Measurements from ENCODE around the gene CES4A.

The CES4A gene

DNA sequence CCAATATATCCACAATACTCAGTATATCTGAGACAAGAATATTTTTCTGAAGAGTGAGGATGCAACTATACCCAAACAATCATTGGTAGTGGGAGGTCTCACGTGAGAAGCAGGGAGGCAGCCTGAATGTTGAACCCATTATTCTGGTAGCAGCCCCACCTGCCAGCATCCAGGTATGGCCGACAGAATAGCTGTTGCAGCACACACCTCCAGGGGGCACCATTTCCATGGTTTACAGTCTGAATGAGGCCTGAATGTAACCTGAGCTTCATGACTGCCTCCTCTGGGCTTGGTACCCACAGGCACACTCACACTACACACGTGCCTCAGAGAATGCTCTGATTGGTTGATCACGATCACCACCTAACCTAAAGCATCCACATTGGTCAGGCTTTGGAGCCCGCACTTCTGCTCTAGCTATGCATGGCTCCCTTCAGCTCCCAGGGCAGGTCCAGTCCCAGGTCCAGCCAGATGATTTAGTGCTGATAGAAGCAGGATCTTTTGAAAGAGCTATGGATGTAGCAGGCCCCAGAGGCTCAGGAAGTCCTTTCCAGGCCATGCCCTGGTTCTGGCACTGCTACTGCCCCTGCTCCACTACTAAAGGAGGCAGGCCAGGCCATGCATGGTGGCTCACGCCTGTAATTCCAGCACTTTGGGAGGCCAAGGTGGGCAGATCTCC, 29.6 kb downstream of the CES4A start:
- DNase-seq (ENCODE audit: extremely low read depth in 1 of 2, low read depth in 1 of 2), result peak; percentile 59 to 85

DNA sequence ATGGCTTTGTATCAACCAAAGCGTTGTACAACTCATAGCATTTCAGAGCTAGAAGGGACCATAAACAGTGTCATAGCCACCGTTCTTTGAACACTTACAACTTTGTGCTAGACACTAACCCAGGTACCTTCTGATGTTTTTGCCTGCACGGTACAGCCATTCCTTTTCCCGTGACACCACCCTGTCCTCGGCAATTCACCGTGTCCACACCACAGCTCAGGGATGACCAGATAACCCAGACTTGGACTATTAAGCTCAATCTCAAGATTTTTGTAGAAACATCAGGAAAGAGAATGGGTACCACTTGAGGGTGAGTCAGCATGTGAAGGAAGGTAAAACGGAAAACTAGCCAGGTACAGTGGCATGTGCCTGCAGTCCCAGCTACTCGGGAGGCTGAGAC, 30.8 kb downstream of the CES4A start:
- DNase-seq (ENCODE audit: extremely low read depth in 1 of 2, low read depth in 1 of 2), result no peak

DNA sequence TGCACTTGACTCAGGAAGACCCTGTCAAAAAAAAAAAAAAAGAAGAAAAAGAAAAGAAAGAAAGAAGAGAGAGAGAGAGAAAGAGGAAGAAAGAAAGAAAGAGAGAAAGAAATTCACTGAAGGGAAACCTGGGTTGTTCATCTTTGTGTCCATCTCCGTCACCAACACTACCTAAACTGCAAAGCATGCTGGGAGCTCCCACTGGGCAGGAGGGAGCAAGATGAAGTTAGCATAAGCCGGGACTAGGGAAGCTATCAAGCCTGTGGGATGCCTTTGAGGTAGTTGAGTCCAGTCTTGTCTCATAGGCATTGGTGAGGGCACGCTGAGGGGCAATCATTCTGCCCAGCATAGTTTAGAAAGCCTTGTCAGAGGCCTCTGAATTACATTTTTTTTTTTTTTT, 32.9 kb downstream of the CES4A start:
- DNase-seq (ENCODE audit: extremely low read depth in 1 of 2, low read depth in 1 of 2), result no peak

DNA sequence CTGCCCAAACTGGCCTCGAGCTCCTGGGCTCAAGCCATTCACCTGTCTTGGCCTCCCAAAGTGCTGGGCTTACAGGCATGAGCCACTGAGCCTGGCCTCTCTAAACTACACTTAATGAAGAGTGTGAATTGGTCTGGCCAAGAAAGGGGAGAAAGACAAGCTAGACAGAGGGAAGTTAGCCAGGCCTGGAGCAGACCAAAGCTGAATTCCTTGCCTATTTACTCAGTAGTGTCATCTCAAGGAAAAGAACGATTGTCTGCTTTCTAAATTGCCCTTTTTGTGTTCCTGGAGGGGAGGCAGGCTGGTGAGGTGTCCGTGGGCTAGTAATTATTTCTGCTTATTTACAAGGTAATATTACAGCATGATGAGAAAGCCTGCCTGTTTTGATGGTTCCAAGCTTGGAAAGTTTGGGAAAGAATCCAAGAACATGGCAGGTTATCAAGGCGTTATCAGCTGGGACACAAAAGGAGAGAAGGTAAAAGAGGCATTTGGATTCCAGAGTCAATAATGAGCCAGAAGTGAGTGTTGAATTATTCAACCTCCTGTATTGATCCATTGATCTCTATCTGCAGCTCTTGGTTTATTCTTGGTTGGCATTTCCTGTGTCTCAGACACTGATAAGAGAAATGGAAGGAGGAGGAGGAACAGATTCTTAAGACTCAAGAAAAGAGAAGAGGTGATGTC, 34.3 kb downstream of the CES4A start:
- DNase-seq (ENCODE audit: extremely low read depth in 1 of 2, low read depth in 1 of 2), result no peak

DNA sequence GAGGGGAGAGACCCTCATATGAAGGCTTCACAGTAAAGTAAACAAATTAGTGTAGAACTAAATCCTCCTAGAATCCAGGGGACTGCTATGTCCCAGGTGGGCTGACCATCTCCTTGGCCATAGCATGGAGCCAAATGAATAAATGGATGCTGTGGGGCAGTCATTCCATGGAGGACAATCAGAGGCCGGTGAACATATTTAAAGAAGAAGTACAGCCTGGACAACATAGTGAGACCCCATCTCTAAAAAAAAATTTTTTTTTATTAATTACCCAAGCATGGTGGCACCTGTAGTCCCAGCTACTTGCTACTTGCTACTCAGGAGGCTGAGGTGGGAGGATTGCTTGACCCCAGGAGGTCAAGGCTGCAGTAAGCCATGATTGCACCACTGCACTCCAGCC, 35.3 kb downstream of the CES4A start:
- no peak for DNase-seq (ENCODE audit: extremely low read depth in 1 of 2, low read depth in 1 of 2)

DNA sequence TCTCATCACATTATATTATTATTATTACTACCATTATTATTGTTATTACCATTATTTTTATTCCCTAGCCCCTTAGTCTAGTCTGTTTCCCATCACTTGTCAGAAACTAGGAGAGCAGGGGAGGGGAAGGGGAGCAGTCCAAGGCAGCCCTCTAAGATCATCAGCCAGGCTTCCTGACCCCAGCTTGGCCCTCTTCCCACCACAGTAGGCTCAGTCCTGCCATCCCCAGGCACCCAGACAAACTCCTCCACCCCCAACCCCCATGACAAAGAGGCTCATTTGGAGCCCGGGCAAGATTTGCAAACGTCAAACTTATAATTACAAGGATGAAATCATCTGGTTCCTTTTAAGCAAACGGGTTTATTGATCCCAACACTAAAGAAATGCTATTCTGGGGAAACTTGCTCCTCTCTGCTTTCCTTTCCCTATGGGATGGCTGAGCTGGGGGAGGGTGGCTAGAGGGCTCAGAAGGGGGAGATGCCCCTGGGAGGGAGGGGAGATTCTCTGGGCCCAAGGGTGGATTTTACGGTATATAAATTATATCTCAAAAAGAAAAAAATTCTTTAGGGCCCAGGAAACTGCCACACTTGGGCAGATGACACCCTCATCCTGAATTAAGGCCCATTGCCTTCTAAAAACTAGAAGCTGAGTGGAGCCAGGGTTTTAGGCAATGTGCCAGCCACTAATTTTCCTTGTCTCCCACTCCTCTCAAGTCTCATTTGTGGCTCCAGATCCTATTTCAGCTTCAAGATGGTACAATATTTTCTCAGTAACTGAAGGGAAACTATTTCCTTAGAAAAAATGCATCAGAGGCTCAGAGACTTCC, 36.2 kb downstream of the CES4A start:
- DNase-seq (ENCODE audit: extremely low read depth in 1 of 2, low read depth in 1 of 2), result no peak

DNA sequence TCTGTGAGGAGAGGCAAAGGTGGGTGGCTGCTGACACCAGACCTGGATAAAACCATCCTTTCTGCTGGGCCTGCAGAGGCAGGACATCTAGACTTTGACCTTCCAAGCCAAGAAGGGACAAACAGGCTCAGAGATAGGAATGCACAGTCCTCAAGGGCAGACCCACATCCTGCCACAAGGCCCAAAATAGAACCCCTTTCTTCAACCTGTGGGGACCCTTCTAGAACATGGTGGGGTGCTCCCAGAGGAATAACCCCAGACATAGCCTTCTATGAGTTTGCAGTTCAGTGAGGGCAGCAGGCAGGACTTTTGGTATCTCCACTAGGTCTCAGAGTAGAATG, 36.8 kb downstream of the CES4A start:
- DNase-seq (ENCODE audit: extremely low read depth in 1 of 2, low read depth in 1 of 2), result no peak

DNA sequence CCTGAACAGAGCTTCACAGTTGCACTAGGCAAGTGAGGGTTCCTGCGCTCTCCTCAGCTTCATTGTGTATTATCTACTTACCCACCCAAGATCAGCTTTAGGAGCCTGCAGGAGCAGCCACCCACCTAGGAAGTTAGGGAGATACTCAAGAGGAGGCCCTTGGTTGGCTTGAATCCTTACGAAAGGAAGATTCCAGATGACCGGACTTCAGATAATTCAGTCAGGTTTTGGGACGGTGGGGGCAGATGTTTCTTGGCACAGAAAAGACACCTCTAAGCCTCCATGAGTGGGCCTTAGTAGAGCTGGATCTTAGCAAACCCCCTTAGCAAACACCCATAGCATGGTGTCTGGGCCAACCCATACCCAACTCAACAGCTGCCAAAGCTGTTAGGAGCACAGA, 38.2 kb downstream of the CES4A start:
- DNase-seq (ENCODE audit: extremely low read depth in 1 of 2, low read depth in 1 of 2), result no peak

DNA sequence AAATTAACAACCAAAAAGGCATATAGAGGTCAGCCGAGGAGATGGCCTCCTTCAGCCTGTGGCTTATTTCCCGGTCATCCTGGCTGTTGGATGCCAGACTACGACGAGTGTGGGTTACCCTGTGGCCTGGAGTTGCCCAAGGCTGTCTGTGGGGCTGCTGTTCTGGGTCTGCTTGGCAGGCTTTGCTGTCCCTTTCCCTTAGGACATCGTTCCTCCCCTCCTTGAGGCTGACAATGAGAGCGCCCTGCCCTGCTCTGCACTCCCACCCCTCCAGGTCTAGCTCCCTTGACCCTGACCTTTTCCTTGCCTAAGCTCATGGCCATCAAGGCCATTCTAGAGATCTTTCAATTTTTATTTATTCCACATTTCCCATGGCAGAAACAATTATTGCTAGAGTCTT, 38.7 kb downstream of the CES4A start:
- no peak for DNase-seq (ENCODE audit: extremely low read depth in 1 of 2, low read depth in 1 of 2)

DNA sequence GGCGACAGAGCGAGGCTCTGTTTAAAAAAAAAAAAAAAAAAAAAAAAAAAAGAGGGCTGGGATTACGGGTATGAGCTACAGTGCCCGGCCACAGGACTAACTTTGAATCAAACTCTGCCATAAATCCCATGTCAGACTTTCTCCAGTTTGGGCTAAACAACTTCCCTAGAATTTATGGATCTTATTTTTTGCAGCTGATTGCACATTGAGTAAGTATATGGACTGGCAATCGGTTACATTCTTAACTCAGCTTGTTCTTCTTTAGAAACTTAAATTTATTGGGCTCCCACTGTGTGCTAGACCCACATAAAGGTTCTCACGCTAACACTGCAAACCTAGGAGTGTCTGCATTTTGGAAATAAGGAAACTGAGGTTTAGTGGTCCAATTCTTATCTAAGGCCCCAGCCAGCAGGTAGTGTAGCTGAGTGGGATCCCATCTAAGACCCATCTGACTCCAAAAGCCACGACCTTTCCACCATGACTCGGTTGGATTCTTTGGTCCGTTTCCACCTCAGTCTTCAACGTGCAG, 39.8 kb downstream of the CES4A start:
- DNase-seq (ENCODE audit: extremely low read depth in 1 of 2, low read depth in 1 of 2), result no peak

DNA sequence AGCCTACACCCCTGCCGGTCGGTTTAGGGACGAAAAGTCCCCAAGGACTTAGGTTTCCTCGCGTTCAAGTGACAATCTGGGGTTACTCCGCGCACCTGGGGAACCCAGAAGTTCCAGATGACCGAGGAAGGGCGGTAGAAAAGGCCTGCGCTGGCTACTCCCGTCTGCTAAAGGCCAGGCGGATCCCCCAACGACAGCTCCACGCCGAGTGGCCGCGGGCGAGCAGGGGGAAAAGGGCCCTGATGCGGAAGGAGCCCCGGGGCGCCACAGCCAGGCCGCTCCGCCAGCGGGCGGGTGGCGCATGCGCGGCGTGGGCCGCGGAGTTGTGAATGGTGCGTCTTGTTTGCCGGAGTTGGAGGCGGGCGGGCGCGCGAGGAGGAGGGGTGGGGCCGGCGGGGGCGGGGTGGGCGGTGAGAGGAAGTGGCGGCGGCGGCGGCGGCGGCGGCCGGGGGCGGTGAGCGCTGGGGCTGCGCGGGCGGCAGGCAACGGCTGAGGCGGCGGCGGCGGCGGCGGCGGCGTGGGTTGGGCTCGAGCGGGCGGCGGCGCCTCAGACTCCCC, 40.4 kb downstream of the CES4A start, which contains the start of gene CBFB:
CBFB (plus strand) TSS at position 454 of the 558 bp plus-strand sequence. CDS start 259 bp downstream, outside the sequence.
- peak; percentile 86 to 87 for DNase-seq (ENCODE audit: extremely low read depth in 1 of 2, low read depth in 1 of 2)

DNA sequence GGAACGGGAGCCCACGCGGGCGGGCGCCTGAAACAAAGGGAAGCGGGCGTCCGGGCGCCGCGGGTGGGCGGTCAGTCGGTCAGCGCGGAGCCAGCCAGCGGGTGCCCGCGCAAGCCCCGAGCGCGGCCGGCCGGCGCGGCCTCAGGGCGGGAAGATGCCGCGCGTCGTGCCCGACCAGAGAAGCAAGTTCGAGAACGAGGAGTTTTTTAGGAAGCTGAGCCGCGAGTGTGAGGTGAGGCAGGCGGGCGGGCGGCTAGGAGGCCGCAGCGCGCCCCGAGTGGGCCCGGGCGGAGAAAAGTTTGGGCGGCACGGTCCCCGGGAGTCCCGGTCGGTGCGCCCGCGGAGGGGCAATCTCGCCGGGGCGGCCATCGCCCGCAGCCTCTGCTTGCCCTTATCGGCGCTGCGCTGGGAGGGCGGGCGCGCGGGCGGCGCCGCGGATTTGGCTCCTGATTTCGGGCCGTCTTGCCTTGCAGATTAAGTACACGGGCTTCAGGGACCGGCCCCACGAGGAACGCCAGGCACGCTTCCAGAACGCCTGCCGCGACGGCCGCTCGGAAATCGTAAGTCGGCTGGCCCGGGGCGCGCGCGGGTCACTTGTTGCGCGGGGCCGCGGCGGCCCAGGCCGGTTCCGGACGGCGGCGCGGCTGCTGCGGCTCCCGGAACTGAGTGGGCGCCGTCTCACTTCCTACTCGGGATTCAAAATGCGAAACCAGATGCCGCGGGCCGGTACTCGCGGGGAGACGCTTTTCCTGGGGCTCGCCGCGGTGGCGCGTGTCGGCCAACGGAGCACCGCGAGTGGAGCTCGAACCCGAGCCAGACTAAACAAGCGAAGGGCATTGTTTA, 41.1 kb downstream of the CES4A start:
- peak; percentile 34 to 50 for DNase-seq (ENCODE audit: extremely low read depth in 1 of 2, low read depth in 1 of 2)

DNA sequence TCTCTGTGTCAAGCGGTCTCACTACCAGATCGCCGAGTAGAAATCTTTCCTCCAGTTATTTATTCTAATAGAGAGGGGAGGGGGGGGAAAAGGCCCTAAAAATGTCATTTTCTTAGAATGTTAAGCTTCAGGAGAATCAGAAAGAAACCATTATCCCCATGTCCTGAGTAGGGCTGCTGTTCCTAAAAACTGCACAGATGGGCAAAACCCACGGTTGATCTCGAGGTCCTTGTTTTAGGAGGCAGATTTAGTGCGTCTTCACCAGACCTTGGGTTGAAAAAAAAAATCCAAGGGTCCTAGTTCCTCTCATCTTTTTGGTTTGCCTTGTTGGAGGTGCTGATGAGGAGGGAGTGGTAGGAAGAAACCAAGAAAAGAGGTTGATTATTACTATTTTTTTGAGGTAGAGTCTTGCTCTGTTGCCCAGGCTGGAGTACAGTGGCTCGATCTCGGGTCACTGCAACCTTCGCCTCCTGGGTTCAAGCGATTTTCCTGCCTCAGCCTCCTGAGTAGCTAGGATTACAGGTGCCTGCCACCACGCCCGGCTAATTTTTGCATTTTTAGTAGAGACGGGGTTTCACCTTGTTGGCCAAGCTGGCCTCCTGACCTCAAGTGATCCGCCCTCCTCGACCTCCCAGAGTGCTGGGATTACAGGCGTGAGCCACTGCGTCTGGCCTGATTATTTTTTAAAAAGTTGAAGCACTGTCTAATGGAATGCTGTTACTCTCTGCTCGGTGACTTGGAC, 42.0 kb downstream of the CES4A start:
- no peak for DNase-seq (ENCODE audit: extremely low read depth in 1 of 2, low read depth in 1 of 2)

DNA sequence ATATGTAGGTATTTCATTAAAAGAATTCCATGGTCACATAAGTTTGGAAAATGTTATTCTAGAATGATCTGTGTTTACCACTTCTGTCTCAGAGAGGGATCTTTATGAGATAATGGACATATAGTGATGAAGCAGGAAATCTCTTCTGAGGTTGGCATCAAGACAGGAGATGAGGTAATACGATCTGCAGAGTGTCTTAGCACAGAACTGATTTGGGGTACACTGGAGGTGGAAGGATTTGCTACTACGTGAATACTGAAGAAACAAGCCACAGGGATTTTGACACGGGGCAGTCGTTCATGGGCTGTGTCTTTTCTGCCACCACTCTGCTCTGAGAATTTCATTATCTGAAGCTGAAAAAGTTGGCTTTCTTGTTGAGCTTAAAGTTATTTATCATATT, 46.1 kb downstream of the CES4A start:
- DNase-seq (ENCODE audit: extremely low read depth in 1 of 2, low read depth in 1 of 2), result no peak

DNA sequence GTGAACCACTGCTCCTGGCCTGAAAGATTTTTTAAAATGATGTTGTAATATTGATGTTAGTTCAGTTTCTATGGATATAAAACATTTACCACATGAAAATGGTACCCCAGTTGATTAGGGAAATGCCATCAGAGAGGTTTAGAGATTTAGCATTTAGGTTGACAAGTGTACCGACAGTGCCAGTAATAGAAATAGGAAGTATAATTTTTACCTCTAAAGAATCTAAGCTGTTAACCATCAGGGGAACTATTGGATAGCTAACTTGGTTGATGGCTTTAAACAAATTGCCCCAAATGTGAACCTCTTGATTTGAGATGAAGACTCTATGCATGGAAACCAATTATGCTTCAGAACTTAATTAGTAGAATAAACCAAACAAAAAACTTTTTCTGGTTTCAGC, 47.0 kb downstream of the CES4A start:
- no peak for DNase-seq (ENCODE audit: extremely low read depth in 1 of 2, low read depth in 1 of 2)

DNA sequence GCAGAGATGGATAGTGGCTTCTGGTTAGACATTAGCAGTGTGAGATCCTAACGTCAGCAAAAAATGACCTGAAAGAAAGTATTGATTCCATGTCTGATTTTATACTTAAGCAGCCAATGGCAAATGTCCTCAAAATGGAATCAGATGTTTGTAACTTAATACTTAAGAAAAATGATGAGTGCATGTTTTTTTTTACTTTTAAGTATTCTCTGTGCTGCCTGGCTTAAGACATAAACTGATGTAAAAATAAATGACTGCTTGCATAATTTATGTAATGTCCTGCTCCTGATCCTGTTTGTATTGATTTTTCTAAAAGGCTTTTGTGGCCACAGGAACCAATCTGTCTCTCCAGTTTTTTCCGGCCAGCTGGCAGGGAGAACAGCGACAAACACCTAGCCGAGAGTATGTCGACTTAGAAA, 47.9 kb downstream of the CES4A start:
- DNase-seq (ENCODE audit: extremely low read depth in 1 of 2, low read depth in 1 of 2), result no peak

DNA sequence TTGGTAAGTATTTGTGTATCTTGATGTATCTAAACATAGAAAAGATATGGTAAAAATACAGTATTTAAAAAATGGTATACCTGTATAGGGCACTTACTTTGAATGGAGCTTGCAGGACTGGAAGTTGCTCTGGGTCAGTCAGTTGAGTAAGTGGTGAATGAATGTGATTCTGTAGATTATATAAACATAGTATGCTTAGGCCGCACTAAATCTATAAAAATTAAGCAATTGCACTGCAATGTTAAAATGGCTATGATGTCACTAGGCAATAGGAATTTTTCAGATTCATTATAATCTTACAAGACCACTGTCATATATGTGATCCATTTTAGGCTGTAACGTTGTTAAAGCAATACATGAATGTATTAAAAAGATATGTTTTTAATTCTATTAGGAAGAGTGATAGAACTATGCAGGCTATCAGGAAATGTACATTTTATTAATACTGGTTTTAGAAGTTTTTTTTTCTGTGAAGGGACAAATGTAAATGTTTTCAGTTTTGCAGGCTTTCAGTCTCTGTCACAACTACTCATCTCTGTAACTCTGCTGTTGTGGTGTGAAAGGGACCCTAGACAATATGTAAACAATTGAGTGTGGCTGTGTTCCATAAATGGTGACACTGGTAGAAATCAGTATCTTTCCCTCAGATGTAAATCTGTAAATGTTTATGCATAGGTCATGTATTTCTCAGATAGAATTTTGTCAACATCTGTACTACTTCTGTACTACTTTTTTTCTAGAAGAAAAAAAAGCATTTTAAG, 51.1 kb downstream of the CES4A start:
- no peak for DNase-seq (ENCODE audit: extremely low read depth in 1 of 2, low read depth in 1 of 2)

DNA sequence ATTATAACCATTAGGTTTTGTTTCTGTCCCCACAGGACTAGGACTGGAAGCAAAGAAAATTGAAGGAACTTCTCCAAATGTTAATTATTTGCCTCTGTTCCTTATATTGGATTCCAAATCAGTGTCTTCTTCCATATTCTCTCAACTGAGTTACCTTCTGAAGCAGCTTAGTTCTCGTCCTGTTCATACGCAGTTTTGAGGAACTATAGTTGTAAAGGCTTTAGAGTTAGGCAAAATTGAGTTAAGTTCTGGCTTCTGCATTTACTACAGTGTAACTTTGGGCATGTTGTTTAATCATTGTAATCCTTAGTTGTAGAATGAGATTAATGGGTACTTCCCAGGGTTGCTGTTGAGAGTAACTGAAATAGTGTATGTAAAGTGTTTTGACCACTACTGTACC, 51.8 kb downstream of the CES4A start:
- DNase-seq (ENCODE audit: extremely low read depth in 1 of 2, low read depth in 1 of 2), result no peak

DNA sequence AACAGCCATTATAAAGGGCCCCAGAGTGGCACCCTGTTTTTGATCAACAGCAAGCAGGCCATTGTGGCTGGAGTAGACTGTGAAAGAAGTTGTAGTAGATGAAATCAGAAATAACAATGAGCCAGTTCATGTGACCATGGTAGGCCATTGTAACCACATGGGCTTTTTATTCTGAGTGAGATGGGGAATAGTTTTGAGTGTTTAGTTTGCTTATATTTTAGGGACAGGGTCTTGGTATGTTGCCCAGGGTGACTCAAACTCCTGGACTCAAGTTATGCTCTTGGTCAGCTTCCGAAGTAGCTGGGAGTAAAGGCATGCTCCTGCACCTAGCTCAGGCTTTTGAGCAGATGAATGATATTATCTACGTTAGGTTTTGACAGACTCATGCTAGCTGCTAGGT, 52.5 kb downstream of the CES4A start:
- DNase-seq (ENCODE audit: extremely low read depth in 1 of 2, low read depth in 1 of 2), result no peak

Data from stimulated activated CD8-positive, alpha-beta memory T cell treated with anti-CD3 and anti-CD28 coated beads, Interleukin-7, amount 100 ng/mL, for 48 hours (primary cell).